Transverse colon (tissue), 4 donors: ENCODE data around the gene CES4A. TPM values are rescaled to one million over a fixed set of nuclear protein-coding genes. Genes with fewer than 3 reads are reported as not detected.

Experiments used
- DNase-seq: peaks from one replicate; pipeline ENCODE4 v3.0.0-alpha.2; 2019
- H3K27ac ChIP-seq, 4 donors: fragments of 200-600 bp; sonication (generic); 2 replicates each; pipeline ENCODE4 v1.5.1; 2016 to 2018; ENCODE audit warnings: inconsistent platforms in 4 of 4
- H3K27me3 ChIP-seq: fragments of 200-600 bp; sonication (generic); 2 replicates; pipeline ENCODE4 v1.5.1; 2017; ENCODE audit warnings: inconsistent platforms
- H3K36me3 ChIP-seq, 4 donors: fragments of 200-600 bp; sonication (generic); 2 replicates each; pipeline ENCODE4 v1.5.1; 2017 to 2019; ENCODE audit warnings: inconsistent platforms in 4 of 4
- H3K4me1 ChIP-seq, 4 donors: fragments of 200-600 bp; sonication (generic); 2 replicates each; pipeline ENCODE4 v1.5.1; 2017 to 2020; ENCODE audit warnings: inconsistent platforms in 4 of 4
- H3K4me3 ChIP-seq, 4 donors: fragments of 200-600 bp; sonication (generic); 1 replicate in 1 of 4; 2 replicates in 3 of 4; pipeline versions ENCODE4 v1.5.1 to v1.6.1; 2017 to 2019; ENCODE audit warnings: inconsistent platforms in 4 of 4
- H3K9me3 ChIP-seq, 2 donors: fragments of 200-600 bp; sonication (generic); 2 replicates each; pipeline ENCODE4 v1.5.1; 2017 to 2019; ENCODE audit warnings: inconsistent platforms in 2 of 2
- EP300 ChIP-seq: sonication (generic); formaldehyde crosslinking; IDR thresholded peaks from one replicate; pipeline ENCODE4 v1.6.1; 2017; ENCODE audit warnings: antibody characterized with exemption, low read depth
- POLR2A ChIP-seq: fragments of 450-650 bp; IDR thresholded peaks from one replicate; pipeline ENCODE4 v1.6.1; 2016; ENCODE audit warnings: antibody characterized with exemption, mild to moderate bottlenecking, moderate library complexity
- POLR2AphosphoS5 ChIP-seq, 3 donors: sonication (generic); formaldehyde crosslinking; IDR thresholded peaks; one replicate each; pipeline ENCODE4 v1.6.1; 2016; ENCODE audit warnings: antibody characterized with exemption in 3 of 3
- WGBS, 2 donors: methylation state at CpG; one replicate each; pipeline ENCODE4 v1.1.5; 2018; ENCODE audit warnings: low coverage in 1 of 2; 5-methylcytosine and 5-hydroxymethylcytosine counted together
- in situ Hi-C, 4 donors: fragments of 200-750 bp; cut with MboI; loops; one replicate each; pipeline versions ENCODE4 v1.15.0 to v1.15.1; 2017; ENCODE audit warnings: low sequenced_read_pairs in 3 of 4, low pct_ligation_motif_present in 1 of 4, low pct_unique_long_range_greater_than_20kb in 1 of 4
- intact Hi-C: fragments of 100-400 bp; cut with DNase I; formaldehyde crosslinking; loops from one replicate; pipeline ENCODE4 v1.15.1; 2023; ENCODE audit warnings: low total_unique reads
- total RNA-seq, 4 donors: library from RNA; depleted of rRNA; stranded (reverse); fragments of >200 nt; gene quantifications; one replicate each; pipeline ENCODE4 v1.1.0, GENCODE V29; 2016
- TF ChIP-seq, protein P1 (sequence below), 5 experiments: fragments of 200-600 bp in 3 of 5; fragments of 450-650 bp in 2 of 5; sonication (generic) in 3 of 5; IDR thresholded peaks; 1 replicate in 2 of 5; 2 replicates in 3 of 5; pipeline ENCODE4 v1.5.1; 2016 to 2017; ENCODE audit warnings: antibody characterized with exemption in 5 of 5, inconsistent platforms in 3 of 5, mild to moderate bottlenecking in 2 of 5, moderate library complexity in 1 of 5

The CES4A gene
- total RNA-seq, 4 donors from 2014 or later, result 9.7 to 24.7 (median 15.7) TPM

DNA sequence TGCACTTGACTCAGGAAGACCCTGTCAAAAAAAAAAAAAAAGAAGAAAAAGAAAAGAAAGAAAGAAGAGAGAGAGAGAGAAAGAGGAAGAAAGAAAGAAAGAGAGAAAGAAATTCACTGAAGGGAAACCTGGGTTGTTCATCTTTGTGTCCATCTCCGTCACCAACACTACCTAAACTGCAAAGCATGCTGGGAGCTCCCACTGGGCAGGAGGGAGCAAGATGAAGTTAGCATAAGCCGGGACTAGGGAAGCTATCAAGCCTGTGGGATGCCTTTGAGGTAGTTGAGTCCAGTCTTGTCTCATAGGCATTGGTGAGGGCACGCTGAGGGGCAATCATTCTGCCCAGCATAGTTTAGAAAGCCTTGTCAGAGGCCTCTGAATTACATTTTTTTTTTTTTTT is 32.9 kb downstream of the CES4A start:
- no peaks in the 10 kb centered on the region for H3K27me3 ChIP-seq
- no peak overlapping the region for H3K4me3 ChIP-seq
- 78 to 100% methylated on average over 1 to 3 of the region's 3 CpGs for WGBS, 2 donors
- peak; percentile 2 for DNase-seq
- in situ Hi-C loops, result no loop called here
- intact Hi-C loops, result no loop called here
- no peak for TF ChIP-seq POLR2AphosphoS5 (IDR thresholded peaks at IDR 0.05)
- TF ChIP-seq, protein P1, sequence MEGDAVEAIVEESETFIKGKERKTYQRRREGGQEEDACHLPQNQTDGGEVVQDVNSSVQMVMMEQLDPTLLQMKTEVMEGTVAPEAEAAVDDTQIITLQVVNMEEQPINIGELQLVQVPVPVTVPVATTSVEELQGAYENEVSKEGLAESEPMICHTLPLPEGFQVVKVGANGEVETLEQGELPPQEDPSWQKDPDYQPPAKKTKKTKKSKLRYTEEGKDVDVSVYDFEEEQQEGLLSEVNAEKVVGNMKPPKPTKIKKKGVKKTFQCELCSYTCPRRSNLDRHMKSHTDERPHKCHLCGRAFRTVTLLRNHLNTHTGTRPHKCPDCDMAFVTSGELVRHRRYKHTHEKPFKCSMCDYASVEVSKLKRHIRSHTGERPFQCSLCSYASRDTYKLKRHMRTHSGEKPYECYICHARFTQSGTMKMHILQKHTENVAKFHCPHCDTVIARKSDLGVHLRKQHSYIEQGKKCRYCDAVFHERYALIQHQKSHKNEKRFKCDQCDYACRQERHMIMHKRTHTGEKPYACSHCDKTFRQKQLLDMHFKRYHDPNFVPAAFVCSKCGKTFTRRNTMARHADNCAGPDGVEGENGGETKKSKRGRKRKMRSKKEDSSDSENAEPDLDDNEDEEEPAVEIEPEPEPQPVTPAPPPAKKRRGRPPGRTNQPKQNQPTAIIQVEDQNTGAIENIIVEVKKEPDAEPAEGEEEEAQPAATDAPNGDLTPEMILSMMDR (IDR thresholded peaks at IDR 0.05), result no peak
- TF ChIP-seq EP300, result no peak
- TF ChIP-seq POLR2A, result no peak
- no peaks in the 10 kb centered on the region for H3K9me3 ChIP-seq
- H3K4me1 ChIP-seq, result no peaks in the 10 kb centered on the region
- H3K36me3 ChIP-seq, result no peaks in the 10 kb centered on the region
- no peak overlapping the region for H3K27ac ChIP-seq

DNA sequence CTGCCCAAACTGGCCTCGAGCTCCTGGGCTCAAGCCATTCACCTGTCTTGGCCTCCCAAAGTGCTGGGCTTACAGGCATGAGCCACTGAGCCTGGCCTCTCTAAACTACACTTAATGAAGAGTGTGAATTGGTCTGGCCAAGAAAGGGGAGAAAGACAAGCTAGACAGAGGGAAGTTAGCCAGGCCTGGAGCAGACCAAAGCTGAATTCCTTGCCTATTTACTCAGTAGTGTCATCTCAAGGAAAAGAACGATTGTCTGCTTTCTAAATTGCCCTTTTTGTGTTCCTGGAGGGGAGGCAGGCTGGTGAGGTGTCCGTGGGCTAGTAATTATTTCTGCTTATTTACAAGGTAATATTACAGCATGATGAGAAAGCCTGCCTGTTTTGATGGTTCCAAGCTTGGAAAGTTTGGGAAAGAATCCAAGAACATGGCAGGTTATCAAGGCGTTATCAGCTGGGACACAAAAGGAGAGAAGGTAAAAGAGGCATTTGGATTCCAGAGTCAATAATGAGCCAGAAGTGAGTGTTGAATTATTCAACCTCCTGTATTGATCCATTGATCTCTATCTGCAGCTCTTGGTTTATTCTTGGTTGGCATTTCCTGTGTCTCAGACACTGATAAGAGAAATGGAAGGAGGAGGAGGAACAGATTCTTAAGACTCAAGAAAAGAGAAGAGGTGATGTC is 34.3 kb downstream of the CES4A start:
- no peak for TF ChIP-seq POLR2AphosphoS5 (IDR thresholded peaks at IDR 0.05)
- TF ChIP-seq, protein P1 (IDR thresholded peaks at IDR 0.05), result no peak
- WGBS, 2 donors, result 43 to 71% methylated on average over 3 to 4 of the region's 4 CpGs
- in situ Hi-C loops, result no loop called here
- Histone ChIP-seq H3K4me1 (no peaks in the 10 kb centered on the region), H3K27me3 (no peaks in the 10 kb centered on the region), H3K4me3 (no peak overlapping the region), H3K27ac (no peak overlapping the region), H3K9me3 (no peaks in the 10 kb centered on the region), H3K36me3 (no peaks in the 10 kb centered on the region)
- intact Hi-C loops, result no loop called here
- no peak for DNase-seq

DNA sequence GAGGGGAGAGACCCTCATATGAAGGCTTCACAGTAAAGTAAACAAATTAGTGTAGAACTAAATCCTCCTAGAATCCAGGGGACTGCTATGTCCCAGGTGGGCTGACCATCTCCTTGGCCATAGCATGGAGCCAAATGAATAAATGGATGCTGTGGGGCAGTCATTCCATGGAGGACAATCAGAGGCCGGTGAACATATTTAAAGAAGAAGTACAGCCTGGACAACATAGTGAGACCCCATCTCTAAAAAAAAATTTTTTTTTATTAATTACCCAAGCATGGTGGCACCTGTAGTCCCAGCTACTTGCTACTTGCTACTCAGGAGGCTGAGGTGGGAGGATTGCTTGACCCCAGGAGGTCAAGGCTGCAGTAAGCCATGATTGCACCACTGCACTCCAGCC is 35.3 kb downstream of the CES4A start:
- H3K4me3 ChIP-seq, result no peak overlapping the region
- in situ Hi-C loops, result no loop called here
- H3K36me3 ChIP-seq, result no peaks in the 10 kb centered on the region
- intact Hi-C loops, result no loop called here
- H3K27me3 ChIP-seq, result no peaks in the 10 kb centered on the region
- no peaks in the 10 kb centered on the region for H3K9me3 ChIP-seq
- TF ChIP-seq POLR2AphosphoS5 (IDR thresholded peaks at IDR 0.05), result no peak
- TF ChIP-seq EP300, result no peak
- TF ChIP-seq POLR2A, result no peak
- TF ChIP-seq, protein P1 (IDR thresholded peaks at IDR 0.05), result no peak
- DNase-seq, result no peak
- H3K27ac ChIP-seq, result no peak overlapping the region
- WGBS, 2 donors, result 86% methylated on average over 1 of the region's 1 CpG; no CpG with 5 or more reads in 1 of the 2 donors
- peaks cover 0 to 6% (median 3%) of the 10 kb centered on the region in 4 donors for H3K4me1 ChIP-seq

DNA sequence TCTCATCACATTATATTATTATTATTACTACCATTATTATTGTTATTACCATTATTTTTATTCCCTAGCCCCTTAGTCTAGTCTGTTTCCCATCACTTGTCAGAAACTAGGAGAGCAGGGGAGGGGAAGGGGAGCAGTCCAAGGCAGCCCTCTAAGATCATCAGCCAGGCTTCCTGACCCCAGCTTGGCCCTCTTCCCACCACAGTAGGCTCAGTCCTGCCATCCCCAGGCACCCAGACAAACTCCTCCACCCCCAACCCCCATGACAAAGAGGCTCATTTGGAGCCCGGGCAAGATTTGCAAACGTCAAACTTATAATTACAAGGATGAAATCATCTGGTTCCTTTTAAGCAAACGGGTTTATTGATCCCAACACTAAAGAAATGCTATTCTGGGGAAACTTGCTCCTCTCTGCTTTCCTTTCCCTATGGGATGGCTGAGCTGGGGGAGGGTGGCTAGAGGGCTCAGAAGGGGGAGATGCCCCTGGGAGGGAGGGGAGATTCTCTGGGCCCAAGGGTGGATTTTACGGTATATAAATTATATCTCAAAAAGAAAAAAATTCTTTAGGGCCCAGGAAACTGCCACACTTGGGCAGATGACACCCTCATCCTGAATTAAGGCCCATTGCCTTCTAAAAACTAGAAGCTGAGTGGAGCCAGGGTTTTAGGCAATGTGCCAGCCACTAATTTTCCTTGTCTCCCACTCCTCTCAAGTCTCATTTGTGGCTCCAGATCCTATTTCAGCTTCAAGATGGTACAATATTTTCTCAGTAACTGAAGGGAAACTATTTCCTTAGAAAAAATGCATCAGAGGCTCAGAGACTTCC is 36.2 kb downstream of the CES4A start:
- WGBS, 2 donors, result 56 to 70% methylated on average over 2 to 4 of the region's 4 CpGs
- peak; percentile 5 for DNase-seq

More for the DNA sequence above, 36.2 kb downstream of the CES4A start:
- Histone ChIP-seq H3K27me3 (no peaks in the 10 kb centered on the region), H3K36me3 (no peaks in the 10 kb centered on the region), H3K27ac (no peak overlapping the region), H3K4me3 (no peak overlapping the region), H3K9me3 (no peaks in the 10 kb centered on the region), H3K4me1 (peaks cover 0 to 6% (median 3%) of the 10 kb centered on the region in 4 donors)
- in situ Hi-C loops, result no loop called here
- TF ChIP-seq POLR2A, result no peak
- TF ChIP-seq EP300, result no peak
- TF ChIP-seq, protein P1 (IDR thresholded peaks at IDR 0.05), result no peak
- no peak for TF ChIP-seq POLR2AphosphoS5 (IDR thresholded peaks at IDR 0.05)
- intact Hi-C loops, result no loop called here
